RWPE2 (cell line): ENCODE data around the gene MED9.
"Not testable (repeated sequence)": the region's sequence is repeated elsewhere in the genome, so short reads cannot be mapped to it uniquely, and the experiment has no call there.

Experiments used
- ATAC-seq: fragments of 200-7000 bp; cut with Tn5 transposase; 3 replicates; pipeline ENCODE4 v1.9.1; 2021; ENCODE audit warnings: low read depth
- DNase-seq: peaks from one replicate; pipeline ENCODE4 v3.0.0-alpha.2; 2020; ENCODE audit warnings: low spot score
- H3K27ac ChIP-seq: fragments of 450-650 bp; 2 replicates; pipeline ENCODE4 v1.5.1; 2017; ENCODE audit warnings: mild to moderate bottlenecking; ENCODE audit not compliant: poor library complexity, severe bottlenecking
- H3K27me3 ChIP-seq: fragments of 250-450 bp; sonication (Bioruptor Pico); 2 replicates; pipeline ENCODE4 v1.5.1; 2021; ENCODE audit warnings: mild to moderate bottlenecking, moderate library complexity; ENCODE audit not compliant: insufficient read depth, poor library complexity, severe bottlenecking
- H3K36me3 ChIP-seq: fragments of 250-450 bp; sonication (Bioruptor Pico); 2 replicates; pipeline ENCODE4 v1.5.1; 2020; ENCODE audit warnings: low read depth, mild to moderate bottlenecking, moderate library complexity
- H3K4me1 ChIP-seq: fragments of 250-450 bp; sonication (Bioruptor Pico); 2 replicates; pipeline ENCODE4 v1.5.1; 2021; ENCODE audit warnings: mild to moderate bottlenecking, moderate library complexity; ENCODE audit not compliant: insufficient read depth, poor library complexity, severe bottlenecking
- H3K4me3 ChIP-seq: fragments of 250-450 bp; sonication (Bioruptor Pico); 2 replicates; pipeline ENCODE4 v1.5.1; 2021; ENCODE audit warnings: mild to moderate bottlenecking, moderate library complexity; ENCODE audit not compliant: severe bottlenecking
- H3K9me3 ChIP-seq: fragments of 250-450 bp; sonication (Bioruptor Pico); 2 replicates; pipeline ENCODE4 v1.5.1; 2021; ENCODE audit warnings: mild to moderate bottlenecking, moderate library complexity; ENCODE audit not compliant: severe bottlenecking
- TF ChIP-seq, protein P1 (sequence below): fragments of 450-650 bp; IDR thresholded peaks from one replicate; pipeline ENCODE4 v1.5.1; 2017; ENCODE audit warnings: mild to moderate bottlenecking, moderate library complexity; ENCODE audit not compliant: poor library complexity, severe bottlenecking

MED9 gene

DNA sequence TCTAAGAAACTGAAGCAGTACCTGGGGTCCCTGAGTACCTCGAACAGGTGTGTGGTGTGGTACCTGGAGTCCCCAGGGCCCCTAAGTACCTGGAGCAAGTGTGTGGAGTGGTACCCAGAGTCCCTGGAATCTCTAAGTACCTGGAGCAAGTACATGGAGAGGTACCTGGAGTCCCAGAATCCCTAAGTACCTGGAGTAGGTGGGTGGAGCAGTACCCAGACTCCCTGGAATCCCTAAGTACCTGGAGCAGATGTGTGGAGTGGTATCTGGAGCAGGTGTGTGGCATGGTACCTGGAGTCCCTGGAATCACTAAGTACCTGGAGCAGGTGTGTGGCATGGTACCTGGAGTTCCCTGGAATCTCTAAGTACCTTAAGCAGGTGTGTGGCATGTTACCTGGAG is 22.5 kb upstream of the MED9 start:
- no peak for ATAC-seq
- TF ChIP-seq, protein P1, sequence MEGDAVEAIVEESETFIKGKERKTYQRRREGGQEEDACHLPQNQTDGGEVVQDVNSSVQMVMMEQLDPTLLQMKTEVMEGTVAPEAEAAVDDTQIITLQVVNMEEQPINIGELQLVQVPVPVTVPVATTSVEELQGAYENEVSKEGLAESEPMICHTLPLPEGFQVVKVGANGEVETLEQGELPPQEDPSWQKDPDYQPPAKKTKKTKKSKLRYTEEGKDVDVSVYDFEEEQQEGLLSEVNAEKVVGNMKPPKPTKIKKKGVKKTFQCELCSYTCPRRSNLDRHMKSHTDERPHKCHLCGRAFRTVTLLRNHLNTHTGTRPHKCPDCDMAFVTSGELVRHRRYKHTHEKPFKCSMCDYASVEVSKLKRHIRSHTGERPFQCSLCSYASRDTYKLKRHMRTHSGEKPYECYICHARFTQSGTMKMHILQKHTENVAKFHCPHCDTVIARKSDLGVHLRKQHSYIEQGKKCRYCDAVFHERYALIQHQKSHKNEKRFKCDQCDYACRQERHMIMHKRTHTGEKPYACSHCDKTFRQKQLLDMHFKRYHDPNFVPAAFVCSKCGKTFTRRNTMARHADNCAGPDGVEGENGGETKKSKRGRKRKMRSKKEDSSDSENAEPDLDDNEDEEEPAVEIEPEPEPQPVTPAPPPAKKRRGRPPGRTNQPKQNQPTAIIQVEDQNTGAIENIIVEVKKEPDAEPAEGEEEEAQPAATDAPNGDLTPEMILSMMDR: no peak
- no peak for DNase-seq
- Histone ChIP-seq H3K4me3 (no peak overlapping the region), H3K27me3 (no peaks in the 10 kb centered on the region), H3K4me1 (no peaks in the 10 kb centered on the region), H3K27ac (no peak overlapping the region), H3K9me3 (no peaks in the 10 kb centered on the region), H3K36me3 (no peaks in the 10 kb centered on the region)

DNA sequence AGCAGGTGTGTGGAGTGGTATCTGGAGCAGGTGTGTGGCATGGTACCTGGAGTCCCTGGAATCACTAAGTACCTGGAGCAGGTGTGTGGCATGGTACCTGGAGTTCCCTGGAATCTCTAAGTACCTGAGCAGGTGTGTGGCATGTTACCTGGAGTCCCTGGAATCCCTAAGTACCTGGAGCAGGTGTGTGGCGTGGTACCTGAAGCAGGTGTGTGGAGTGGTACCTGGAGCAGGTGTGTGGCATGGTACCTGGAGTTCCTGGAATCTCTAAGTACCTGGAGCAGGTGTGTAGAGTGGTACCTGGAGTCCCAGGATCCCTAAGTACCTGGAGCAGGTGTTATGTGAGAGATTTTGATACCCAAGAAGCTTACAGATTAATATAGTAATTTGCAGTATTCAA is 22.1 kb upstream of the MED9 start:
- not testable (repeated sequence) for H3K4me1 ChIP-seq, H3K9me3 ChIP-seq, H3K27me3 ChIP-seq, ATAC-seq, DNase-seq, H3K4me3 ChIP-seq, H3K27ac ChIP-seq, H3K36me3 ChIP-seq

DNA sequence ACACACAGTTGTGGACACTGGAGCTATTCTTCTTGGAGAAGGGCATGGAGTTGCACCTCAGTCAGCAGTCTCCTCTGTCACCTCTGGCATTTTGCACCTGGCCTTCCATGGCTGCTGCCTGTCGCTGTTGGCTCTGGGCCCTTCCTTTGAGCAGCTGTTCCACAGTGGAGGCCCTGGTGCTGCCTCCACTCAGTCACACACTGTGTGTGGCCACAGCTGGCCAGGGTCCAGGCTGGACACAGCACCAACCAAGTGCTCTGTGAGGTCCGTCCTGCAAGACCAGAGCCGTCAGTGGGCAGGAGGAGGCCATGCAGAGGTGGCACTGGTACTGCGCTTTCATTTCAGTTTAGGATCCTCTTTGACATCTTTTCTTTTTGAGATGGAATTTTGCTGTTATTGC is 21.6 kb upstream of the MED9 start:
- no peak overlapping the region for H3K27ac ChIP-seq
- ATAC-seq (no peak), DNase-seq (no peak)
- TF ChIP-seq, protein P1: no peak
- H3K9me3 ChIP-seq: no peaks in the 10 kb centered on the region
- H3K4me3 ChIP-seq: no peak overlapping the region
- no peaks in the 10 kb centered on the region for H3K27me3 ChIP-seq
- H3K4me1 ChIP-seq: no peaks in the 10 kb centered on the region
- no peaks in the 10 kb centered on the region for H3K36me3 ChIP-seq

DNA sequence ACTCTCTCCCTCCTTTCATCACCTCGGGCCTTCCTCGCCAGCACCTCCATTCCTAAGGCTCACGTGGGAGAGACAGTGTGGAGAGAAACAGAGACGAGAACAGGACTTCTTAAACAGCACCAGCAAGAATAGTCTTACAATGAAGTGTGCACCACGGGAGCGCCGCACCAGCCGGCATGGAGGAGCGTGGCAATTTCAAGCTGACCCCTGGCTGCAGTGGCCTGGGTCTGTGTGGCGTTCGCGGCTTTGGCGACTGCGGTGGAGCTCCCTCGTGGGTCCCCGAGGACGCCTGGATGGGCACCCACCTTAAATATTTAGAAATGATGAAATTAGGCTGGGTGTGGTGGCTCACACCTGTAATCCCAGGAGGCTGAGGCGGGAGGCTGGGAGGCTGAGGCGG is 20.5 kb upstream of the MED9 start:
- Histone ChIP-seq H3K4me1 (no peaks in the 10 kb centered on the region), H3K27ac (no peak overlapping the region), H3K9me3 (no peaks in the 10 kb centered on the region), H3K36me3 (no peaks in the 10 kb centered on the region), H3K27me3 (no peaks in the 10 kb centered on the region), H3K4me3 (no peak overlapping the region)
- DNase-seq: no peak
- ATAC-seq: no peak
- TF ChIP-seq, protein P1: no peak

DNA sequence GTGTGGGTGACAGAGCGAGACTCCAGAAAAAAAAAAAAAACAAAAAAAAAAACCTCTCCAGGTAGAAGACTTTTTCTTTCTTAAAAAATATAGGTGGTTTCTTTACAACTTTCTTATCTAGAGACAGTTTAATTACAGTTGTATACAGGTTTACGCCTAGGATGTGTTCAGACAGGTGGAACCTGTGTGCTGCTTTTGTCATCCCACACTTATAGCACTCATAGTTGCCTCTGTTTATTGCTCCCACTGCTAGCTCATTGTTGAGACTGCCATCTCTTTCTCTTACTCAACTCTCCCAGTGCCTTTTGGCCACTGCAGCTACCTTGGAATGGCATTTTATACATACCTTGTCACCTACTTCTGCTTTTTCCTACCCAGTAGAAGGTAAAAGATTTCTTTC is 19.1 kb upstream of the MED9 start:
- H3K4me1 ChIP-seq: no peaks in the 10 kb centered on the region
- ATAC-seq (no peak), DNase-seq (no peak)
- no peaks in the 10 kb centered on the region for H3K27me3 ChIP-seq
- H3K9me3 ChIP-seq: no peaks in the 10 kb centered on the region
- TF ChIP-seq, protein P1: no peak
- no peaks in the 10 kb centered on the region for H3K36me3 ChIP-seq
- no peak overlapping the region for H3K4me3 ChIP-seq
- H3K27ac ChIP-seq: no peak overlapping the region
